GM18526 (cell line): ENCODE measurements around the gene CEP128.

ENCODE experiments used
- POLR2A ChIP-seq: IDR thresholded peaks from 3 replicates; pipeline ENCODE4 v1.6.1; 2011; ENCODE audit not compliant: insufficient read length; ENCODE audit errors: extremely low read depth

Gene CEP128

DNA sequence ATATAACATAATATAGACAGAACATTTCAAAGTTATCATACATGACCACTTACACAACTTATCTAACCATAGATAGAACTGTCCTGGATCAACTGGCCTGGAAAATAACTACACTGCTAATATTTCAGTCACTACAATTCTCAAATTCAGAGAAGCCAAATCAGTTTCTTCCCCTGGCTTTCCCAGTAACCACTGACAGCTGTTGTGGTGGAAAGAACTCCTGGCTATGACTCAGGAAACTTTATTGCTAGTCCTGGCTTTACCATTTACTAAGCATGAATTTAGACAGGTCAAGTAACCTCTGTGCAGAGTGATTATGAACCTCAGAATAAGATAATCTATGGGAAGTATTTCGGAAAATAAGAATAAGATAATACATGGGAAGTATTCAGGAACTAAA lies 485.3 kb downstream of the CEP128 start:
- no peak for TF ChIP-seq POLR2A

GRCh38 chr14:80455031-80455430 lies 486.5 kb downstream of the CEP128 start:
- TF ChIP-seq POLR2A, result no peak

DNA sequence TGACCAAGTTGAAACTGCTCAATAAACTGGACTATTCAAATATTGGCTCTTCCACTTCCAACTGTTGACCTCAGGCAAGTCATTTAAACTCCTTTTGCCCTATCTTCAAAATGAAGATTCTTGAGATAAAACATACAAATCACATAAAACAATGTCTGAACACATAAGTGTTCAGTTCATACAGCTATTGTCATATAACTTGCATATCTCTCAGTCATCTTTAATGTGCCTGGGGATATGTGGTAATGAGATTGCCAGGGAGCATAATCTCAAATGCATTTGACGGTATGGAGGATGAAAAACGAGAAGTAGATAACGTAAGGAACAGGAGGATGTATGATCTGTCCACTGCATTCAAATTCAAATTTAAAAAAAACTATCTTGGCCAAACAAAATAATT lies 493.3 kb downstream of the CEP128 start:
- TF ChIP-seq POLR2A, result no peak

GRCh38 chr14:80447392-80447791 lies 494.1 kb downstream of the CEP128 start:
- no peak for TF ChIP-seq POLR2A
